AG04450 (cell line): ENCODE measurements around the gene BCL7A. TPM values are rescaled to one million over a fixed set of nuclear protein-coding genes. Genes with fewer than 3 reads are reported as not detected.

Source experiments
- CTCF ChIA-PET: fragments of 300-600, 350-600 bp; formaldehyde crosslinking; extraction: SDS; loops from one replicate; lab custom pipeline; 2022; ENCODE audit warnings: antibody characterized with exemption, inconsistent platforms; lab: Charles Lee
- POLR2A ChIA-PET: fragments of 350-600 bp; formaldehyde crosslinking; extraction: SDS; loops from one replicate; lab custom pipeline; 2021; ENCODE audit warnings: antibody characterized with exemption, inconsistent platforms; lab: Yijun Ruan, JAX
- DNase-seq: peaks from one replicate; pipeline ENCODE4 v3.0.0-alpha.2; 2011; ENCODE audit warnings: low read depth, low spot score
- H3K27ac ChIP-seq: one replicate; pipeline ENCODE4 v1.5.1; 2012; ENCODE audit warnings: low read depth, low read length, control low read depth
- H3K27me3 ChIP-seq: one replicate; pipeline ENCODE4 v1.6.0; 2012; ENCODE audit warnings: low read length; ENCODE audit not compliant: control insufficient read depth, insufficient read depth
- H3K4me3 ChIP-seq: 2 replicates; pipeline ENCODE4 v1.5.1; 2011; ENCODE audit warnings: mild to moderate bottlenecking, low read depth, low read length, control low read depth
- H3K9me3 ChIP-seq: 2 replicates; pipeline ENCODE4 v1.5.1; 2012; ENCODE audit warnings: low read length; ENCODE audit not compliant: control insufficient read depth, insufficient read depth
- polyA plus RNA-seq: library from polyadenylated mRNA; depleted of rRNA; stranded (reverse); fragments of >200 nt; gene quantifications from 2 replicates; pipeline ENCODE4 v1.2.3, GENCODE V29; 2011
- TF ChIP-seq, protein P1 (sequence below): IDR thresholded peaks from 2 replicates; pipeline ENCODE4 v1.5.1; 2011; ENCODE audit warnings: low read depth, low read length, control low read depth, inconsistent platforms

Gene BCL7A
- polyA plus RNA-seq, 1 experiment = 4.4 TPM

DNA sequence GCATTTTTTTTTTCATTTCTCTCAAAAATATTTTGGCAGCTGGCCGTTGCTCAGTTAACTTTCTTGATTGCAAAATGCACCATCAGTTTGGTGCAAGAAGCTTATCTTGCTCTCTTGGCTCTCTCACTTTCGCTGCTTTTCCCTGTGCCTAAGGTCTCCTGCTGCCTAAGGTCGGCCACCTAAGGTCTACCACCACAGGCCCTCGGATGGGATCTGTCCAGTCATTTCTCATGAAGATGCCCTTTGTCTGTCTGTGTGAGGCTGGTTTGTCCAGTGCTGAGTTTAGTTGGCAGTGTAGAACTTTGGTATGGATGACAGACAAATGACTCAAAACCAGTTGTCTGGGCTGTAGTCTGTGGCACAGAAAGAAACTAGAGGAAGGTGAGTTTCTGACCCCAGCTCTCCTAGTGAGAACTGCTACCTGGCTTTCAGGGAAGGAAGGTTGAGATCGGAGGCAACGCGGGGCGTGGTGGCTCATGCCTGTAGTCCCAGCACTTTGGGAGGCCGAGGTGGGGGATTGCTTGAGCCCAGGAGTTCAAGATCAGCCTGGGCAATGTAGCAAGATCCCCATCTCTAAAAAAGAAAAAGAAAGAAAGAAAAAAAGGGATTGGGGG, 59.5 kb downstream of the BCL7A start:
- DNase-seq = no peak
- CTCF ChIA-PET = interaction anchor here (1.5 to 3.0 kb wide), 2 partner anchors 27 to 42 kb away, joined by 3 to 18 read pairs; no protein-coding TSS in a partner anchor
- H3K27me3 ChIP-seq = no peaks in the 10 kb centered on the region

DNA sequence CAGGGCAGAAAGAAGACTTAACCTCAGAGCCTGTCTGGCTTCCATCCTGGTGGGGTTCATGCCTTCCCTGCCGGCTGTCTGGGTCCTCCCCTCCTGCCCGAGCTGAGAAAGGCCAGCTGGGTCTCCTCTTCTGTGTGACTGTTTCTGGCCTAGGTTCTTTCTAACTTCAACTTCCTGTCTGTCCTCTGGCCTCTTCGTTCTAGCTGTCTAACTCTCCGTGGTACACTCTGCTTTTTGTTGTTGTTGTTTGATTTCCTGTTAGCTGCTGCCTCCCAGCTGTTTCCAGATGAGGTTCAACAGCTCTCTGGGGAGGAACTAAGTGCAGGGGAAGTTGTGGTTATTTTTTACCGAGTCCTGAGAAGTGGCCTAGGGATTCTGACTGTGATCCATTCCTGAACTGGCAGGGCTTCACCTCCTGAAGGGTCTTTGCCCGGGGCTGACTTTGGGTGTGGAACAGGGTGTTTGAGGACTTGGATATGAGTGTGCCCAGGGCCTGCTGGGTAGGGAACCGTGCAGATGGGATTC, 60.1 kb downstream of the BCL7A start:
- no peaks in the 10 kb centered on the region for H3K27me3 ChIP-seq
- CTCF ChIA-PET = interaction anchor here (3.0 kb wide), 1 partner anchor 41 kb away, joined by 18 read pairs; no protein-coding TSS in a partner anchor

More for the DNA sequence above, 59.5 kb downstream of the BCL7A start:
- POLR2A ChIA-PET = interaction anchor here (0.7 to 3.5 kb wide), 15 partner anchors 7 to 131 kb away, joined by 3 to 34 read pairs (median 6); no protein-coding TSS in a partner anchor
- no peaks in the 10 kb centered on the region; the same call in 1 of the 2 replicates for H3K9me3 ChIP-seq
- peak overlapping the region; percentile 89 for H3K4me3 ChIP-seq
- TF ChIP-seq, protein P1, sequence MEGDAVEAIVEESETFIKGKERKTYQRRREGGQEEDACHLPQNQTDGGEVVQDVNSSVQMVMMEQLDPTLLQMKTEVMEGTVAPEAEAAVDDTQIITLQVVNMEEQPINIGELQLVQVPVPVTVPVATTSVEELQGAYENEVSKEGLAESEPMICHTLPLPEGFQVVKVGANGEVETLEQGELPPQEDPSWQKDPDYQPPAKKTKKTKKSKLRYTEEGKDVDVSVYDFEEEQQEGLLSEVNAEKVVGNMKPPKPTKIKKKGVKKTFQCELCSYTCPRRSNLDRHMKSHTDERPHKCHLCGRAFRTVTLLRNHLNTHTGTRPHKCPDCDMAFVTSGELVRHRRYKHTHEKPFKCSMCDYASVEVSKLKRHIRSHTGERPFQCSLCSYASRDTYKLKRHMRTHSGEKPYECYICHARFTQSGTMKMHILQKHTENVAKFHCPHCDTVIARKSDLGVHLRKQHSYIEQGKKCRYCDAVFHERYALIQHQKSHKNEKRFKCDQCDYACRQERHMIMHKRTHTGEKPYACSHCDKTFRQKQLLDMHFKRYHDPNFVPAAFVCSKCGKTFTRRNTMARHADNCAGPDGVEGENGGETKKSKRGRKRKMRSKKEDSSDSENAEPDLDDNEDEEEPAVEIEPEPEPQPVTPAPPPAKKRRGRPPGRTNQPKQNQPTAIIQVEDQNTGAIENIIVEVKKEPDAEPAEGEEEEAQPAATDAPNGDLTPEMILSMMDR = no peak
- H3K27ac ChIP-seq = peak overlapping the region; percentile 84

DNA sequence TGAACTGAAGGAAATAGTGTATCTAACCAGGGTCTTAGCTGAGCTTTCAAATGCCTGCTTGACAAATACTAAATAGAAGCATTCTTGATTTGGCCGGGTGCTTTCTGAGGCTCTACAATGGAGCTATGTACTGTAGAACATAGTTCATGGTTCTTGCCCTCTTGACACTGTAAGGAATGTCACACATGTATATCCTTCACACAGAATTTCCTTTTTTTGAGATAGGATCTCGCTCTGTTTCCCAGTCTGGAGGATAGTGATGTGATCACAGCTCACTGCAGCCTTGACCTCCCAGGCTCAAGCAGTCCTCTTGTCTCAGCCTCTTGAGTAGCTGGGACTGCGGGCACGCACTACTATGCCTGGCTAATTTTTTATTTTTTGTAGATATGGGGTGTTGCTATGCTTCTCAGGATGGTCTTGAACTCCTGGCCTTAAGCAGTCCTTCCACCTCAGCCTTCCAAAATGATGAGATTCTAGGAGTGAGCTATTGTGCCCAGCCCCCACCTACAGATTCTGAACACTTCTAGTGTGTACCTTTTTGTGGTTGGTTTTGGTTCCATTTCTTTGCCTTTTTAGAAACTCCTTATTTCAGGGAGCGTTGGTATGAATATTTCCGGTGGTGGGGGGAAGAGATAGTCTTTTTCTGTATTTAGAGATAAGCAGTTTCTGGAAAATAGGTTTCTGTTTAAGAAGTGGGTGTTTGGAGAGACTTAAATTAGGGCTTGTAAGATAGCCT, 61.1 kb downstream of the BCL7A start:
- no peak overlapping the region for H3K27ac ChIP-seq
- H3K9me3 ChIP-seq = no peaks in the 10 kb centered on the region; the same call in 1 of the 2 replicates
- no peaks in the 10 kb centered on the region for H3K27me3 ChIP-seq
- no peak for DNase-seq
- TF ChIP-seq, protein P1 = no peak
- ChIA-PET POLR2A (interaction anchor here (0.6 to 3.5 kb wide), 4 partner anchors 8 to 31 kb away, joined by 3 to 34 read pairs (median 8); no protein-coding TSS in a partner anchor), CTCF (interaction anchor here (3.0 kb wide), 1 partner anchor 40 kb away, joined by 18 read pairs; no protein-coding TSS in a partner anchor)
- H3K4me3 ChIP-seq = no peak overlapping the region; the same call in 1 of the 2 replicates

More for the DNA sequence above, 60.1 kb downstream of the BCL7A start:
- TF ChIP-seq, protein P1 = no peak
- Histone ChIP-seq H3K27ac (peak overlapping the region; percentile 84), H3K4me3 (peak overlapping the region; percentile 89), H3K9me3 (no peaks in the 10 kb centered on the region; the same call in 1 of the 2 replicates)
- POLR2A ChIA-PET = interaction anchor here (0.8 to 3.5 kb wide), 7 partner anchors 9 to 131 kb away, joined by 3 to 34 read pairs (median 14); no protein-coding TSS in a partner anchor
- DNase-seq = no peak

DNA sequence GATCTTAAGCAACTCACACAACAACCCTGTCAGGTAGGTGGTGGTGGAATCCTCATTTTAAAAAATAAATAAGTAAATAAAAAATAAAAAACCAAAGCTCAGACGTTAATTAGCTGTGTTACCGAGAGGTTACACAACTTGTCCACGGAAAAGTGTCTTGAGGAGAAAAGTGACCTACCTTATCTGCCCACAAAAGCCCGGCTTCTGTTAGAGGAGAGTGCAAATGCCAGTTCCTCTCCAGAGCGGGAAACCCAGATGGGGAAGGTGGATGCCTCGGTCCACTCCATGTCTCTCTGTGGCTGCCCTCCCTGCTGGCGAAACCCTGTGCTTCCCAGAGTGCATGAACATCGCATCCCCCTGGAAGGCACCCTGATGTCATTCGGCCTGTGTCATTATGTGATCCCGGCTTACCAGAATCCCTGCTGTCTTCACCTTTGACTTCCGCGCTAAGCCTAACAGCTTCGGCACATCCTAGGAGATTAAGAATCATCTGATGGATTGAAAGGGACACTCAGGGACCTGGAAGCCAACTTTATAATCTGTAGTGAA, 63.2 kb downstream of the BCL7A start:
- Histone ChIP-seq H3K27ac (no peak overlapping the region), H3K27me3 (no peaks in the 10 kb centered on the region), H3K9me3 (no peaks in the 10 kb centered on the region), H3K4me3 (no peak overlapping the region)
- ChIA-PET POLR2A (no interaction called here), CTCF (no interaction called here)
- TF ChIP-seq, protein P1 = no peak
- no peak for DNase-seq
